Upper lobe of right lung (tissue), 1 donor: Measurements from ENCODE around the gene GLTP. TPM values are rescaled to one million over a fixed set of nuclear protein-coding genes. Genes with fewer than 3 reads are reported as not detected.

Source experiments
- ATAC-seq: fragments of 200-7000 bp; cut with Tn5 transposase; one replicate; pipeline ENCODE4 v1.9.1; 2020; ENCODE audit warnings: mild to moderate bottlenecking, moderate library complexity
- DNase-seq: peaks from one replicate; pipeline ENCODE4 v3.0.0-alpha.2; 2020
- H3K27ac ChIP-seq: fragments of 200-600 bp; one replicate; pipeline ENCODE4 v1.8.0; 2022
- H3K27me3 ChIP-seq: fragments of 200-600 bp; one replicate; pipeline ENCODE4 v1.8.0; 2022; ENCODE audit warnings: mild to moderate bottlenecking
- H3K36me3 ChIP-seq: fragments of 200-600 bp; one replicate; pipeline ENCODE4 v1.8.0; 2022
- H3K4me1 ChIP-seq: fragments of 200-600 bp; one replicate; pipeline ENCODE4 v1.8.0; 2022
- H3K4me3 ChIP-seq: fragments of 200-600 bp; one replicate; pipeline ENCODE4 v1.8.0; 2022; ENCODE audit warnings: mild to moderate bottlenecking
- H3K9me3 ChIP-seq: fragments of 200-600 bp; one replicate; pipeline ENCODE4 v1.8.0; 2022
- intact Hi-C: fragments of 100-400 bp; cut with DNase I; formaldehyde crosslinking; loops from one replicate; pipeline ENCODE4 v1.11.0; 2022
- total RNA-seq: library from RNA; stranded (reverse); fragmentation: NEBNext Ultra II Directional; extraction: Animal tissue kit (Norgen Biotek cat#: 25700); gene quantifications from one replicate; pipeline ENCODE4 v1.2.1, GENCODE V29; 2021
- TF ChIP-seq, protein P1 (sequence below): fragments of 200-600 bp; IDR thresholded peaks from one replicate; pipeline ENCODE4 v1.8.0; 2022; ENCODE audit warnings: antibody characterized with exemption
- donor health status: DM: no; HTN: yes; CAD: no; lungs with severe emphysema.

Gene GLTP
- total RNA-seq, 1 donor from 2014 or later: 44.0 TPM

DNA sequence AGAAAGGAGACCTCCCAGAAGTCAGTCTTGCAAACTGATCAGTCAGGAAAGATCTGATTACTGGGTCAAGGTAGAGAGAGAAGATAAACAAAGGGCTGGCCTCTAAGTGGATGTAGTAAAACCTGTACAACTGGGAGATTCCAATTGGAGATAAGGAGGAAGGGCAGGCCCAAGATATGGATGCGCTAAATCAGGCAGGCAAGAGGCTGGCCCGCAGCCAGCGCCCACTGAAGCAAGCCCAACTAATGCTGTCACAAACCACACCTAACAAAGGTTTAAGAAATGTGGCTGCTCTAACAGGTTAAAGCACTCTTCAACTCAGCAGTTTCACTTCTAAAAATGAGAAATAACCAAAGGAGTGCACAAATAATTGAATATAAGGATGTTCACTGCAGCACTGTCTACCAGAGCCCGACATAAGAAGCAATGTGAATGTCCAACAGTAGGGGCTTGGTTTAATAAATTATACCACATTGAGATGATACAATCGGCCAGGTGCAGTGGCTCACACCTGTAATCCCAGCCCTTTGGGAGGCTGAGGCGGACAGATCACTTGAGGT is 4.7 kb downstream of the GLTP start:
- DNase-seq (no peak), ATAC-seq (no peak)
- Histone ChIP-seq H3K4me3 (no peak overlapping the region), H3K27ac (no peak overlapping the region), H3K36me3 (peaks cover 5% of the 10 kb centered on the region), H3K9me3 (no peaks in the 10 kb centered on the region), H3K27me3 (no peaks in the 10 kb centered on the region), H3K4me1 (peaks cover 23% of the 10 kb centered on the region)
- TF ChIP-seq, protein P1, sequence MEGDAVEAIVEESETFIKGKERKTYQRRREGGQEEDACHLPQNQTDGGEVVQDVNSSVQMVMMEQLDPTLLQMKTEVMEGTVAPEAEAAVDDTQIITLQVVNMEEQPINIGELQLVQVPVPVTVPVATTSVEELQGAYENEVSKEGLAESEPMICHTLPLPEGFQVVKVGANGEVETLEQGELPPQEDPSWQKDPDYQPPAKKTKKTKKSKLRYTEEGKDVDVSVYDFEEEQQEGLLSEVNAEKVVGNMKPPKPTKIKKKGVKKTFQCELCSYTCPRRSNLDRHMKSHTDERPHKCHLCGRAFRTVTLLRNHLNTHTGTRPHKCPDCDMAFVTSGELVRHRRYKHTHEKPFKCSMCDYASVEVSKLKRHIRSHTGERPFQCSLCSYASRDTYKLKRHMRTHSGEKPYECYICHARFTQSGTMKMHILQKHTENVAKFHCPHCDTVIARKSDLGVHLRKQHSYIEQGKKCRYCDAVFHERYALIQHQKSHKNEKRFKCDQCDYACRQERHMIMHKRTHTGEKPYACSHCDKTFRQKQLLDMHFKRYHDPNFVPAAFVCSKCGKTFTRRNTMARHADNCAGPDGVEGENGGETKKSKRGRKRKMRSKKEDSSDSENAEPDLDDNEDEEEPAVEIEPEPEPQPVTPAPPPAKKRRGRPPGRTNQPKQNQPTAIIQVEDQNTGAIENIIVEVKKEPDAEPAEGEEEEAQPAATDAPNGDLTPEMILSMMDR: no peak
- intact Hi-C loops: no loop called here

GRCh38 chr12:109873653-109874052 is 6.7 kb downstream of the GLTP start:
- Histone ChIP-seq H3K27me3 (no peaks in the 10 kb centered on the region), H3K9me3 (no peaks in the 10 kb centered on the region), H3K27ac (no peak overlapping the region), H3K4me1 (peaks cover 16% of the 10 kb centered on the region), H3K4me3 (no peak overlapping the region), H3K36me3 (peaks cover 5% of the 10 kb centered on the region)
- TF ChIP-seq, protein P1: no peak
- ATAC-seq (peak; percentile 49), DNase-seq (no peak)
- intact Hi-C loops: no loop called here

GRCh38 chr12:109871668-109872314 is 8.6 kb downstream of the GLTP start:
- Histone ChIP-seq H3K27me3 (no peaks in the 10 kb centered on the region), H3K36me3 (peaks cover 5% of the 10 kb centered on the region), H3K4me3 (no peak overlapping the region), H3K4me1 (peaks cover 19% of the 10 kb centered on the region), H3K27ac (no peak overlapping the region), H3K9me3 (no peaks in the 10 kb centered on the region)
- TF ChIP-seq, protein P1: no peak
- ATAC-seq (no peak), DNase-seq (no peak)
- intact Hi-C loops: no loop called here

GRCh38 chr12:109870648-109871047 is 9.7 kb downstream of the GLTP start:
- TF ChIP-seq, protein P1: no peak
- intact Hi-C loops: no loop called here
- Histone ChIP-seq H3K27ac (no peak overlapping the region), H3K4me1 (peaks cover 15% of the 10 kb centered on the region), H3K27me3 (no peaks in the 10 kb centered on the region), H3K36me3 (peaks cover 5% of the 10 kb centered on the region), H3K9me3 (no peaks in the 10 kb centered on the region), H3K4me3 (no peak overlapping the region)
- ATAC-seq (no peak), DNase-seq (no peak)

GRCh38 chr12:109868182-109869051 is 11.9 kb downstream of the GLTP start:
- no peaks in the 10 kb centered on the region for H3K27me3 ChIP-seq
- peaks cover 29% of the 10 kb centered on the region for H3K4me1 ChIP-seq
- ATAC-seq (no peak), DNase-seq (no peak)
- H3K4me3 ChIP-seq: no peak overlapping the region
- TF ChIP-seq, protein P1: no peak
- intact Hi-C loops: no loop called here
- no peak overlapping the region for H3K27ac ChIP-seq
- H3K36me3 ChIP-seq: peaks cover 5% of the 10 kb centered on the region
- no peaks in the 10 kb centered on the region for H3K9me3 ChIP-seq
